Measurements from ENCODE around the gene SYT11. TPM values are rescaled to one million over a fixed set of nuclear protein-coding genes. Genes with fewer than 3 reads are reported as not detected.
"Not testable (repeated sequence)": the region's sequence is repeated elsewhere in the genome, so short reads cannot be mapped to it uniquely, and the experiment has no call there.

SYT11 gene
- total RNA-seq, 3 donors from 2014 or later = 4.6 to 8.0 (median 5.4) TPM

DNA sequence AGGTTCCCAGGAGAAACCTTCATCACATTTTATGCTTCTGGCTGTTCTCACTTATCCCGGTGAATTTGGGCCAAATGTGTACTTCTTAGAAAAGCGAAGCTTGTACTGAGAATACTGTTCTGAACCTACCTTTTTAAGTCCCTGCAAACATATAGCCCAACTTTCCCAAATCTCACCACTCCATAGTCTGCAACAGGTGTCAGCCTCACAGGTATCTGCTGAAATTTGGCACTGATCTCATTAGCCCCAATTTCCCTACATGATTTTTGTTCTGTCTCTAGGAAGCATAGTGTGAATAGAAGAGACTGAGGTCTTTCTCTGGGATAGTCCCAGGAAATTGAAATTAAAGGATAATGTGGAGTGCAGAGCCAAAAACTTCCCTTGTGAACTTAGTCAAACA lies 40.3 kb downstream of the SYT11 start:
- Mint-ChIP-seq H3K4me3 (no peak overlapping the region), H3K36me3 (ENCODE audit: insufficient read depth) (peaks cover 32% of the 10 kb centered on the region), H3K27me3 (ENCODE audit: low read depth) (no peaks in the 10 kb centered on the region), H3K9me3 (no peaks in the 10 kb centered on the region), H3K4me1 (ENCODE audit: low read depth) (peaks cover 2% of the 10 kb centered on the region)
- DNase-seq (no peak), ATAC-seq (no peak)

DNA sequence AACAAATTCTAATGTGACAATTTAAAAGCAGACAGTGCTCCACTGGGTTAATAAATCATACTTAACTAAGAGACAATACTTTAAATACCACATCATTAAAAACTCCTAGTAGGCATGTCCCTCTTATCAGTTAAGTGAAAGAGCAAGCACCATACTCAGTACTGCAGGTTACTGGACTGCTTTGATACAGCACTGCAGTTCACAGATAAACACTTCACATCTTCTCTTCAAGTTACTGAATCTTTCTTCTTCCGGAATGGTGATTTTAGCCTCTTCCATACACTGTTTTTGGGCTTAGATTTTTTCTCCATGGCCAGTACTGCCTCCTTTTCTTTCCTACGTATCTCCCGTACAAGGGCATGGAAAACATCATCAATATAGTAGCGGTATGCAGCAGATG lies 40.8 kb downstream of the SYT11 start:
- no peak for DNase-seq
- no peaks in the 10 kb centered on the region for H3K9me3 Mint-ChIP-seq
- H3K36me3 Mint-ChIP-seq (ENCODE audit: insufficient read depth) = peaks cover 33% of the 10 kb centered on the region
- H3K4me1 Mint-ChIP-seq (ENCODE audit: low read depth) = peaks cover 2% of the 10 kb centered on the region
- no peak for ATAC-seq
- no peaks in the 10 kb centered on the region for H3K27me3 Mint-ChIP-seq (ENCODE audit: low read depth)
- H3K4me3 Mint-ChIP-seq = no peak overlapping the region

GRCh38 chr1:155904261-155904660 lies 44.9 kb downstream of the SYT11 start:
- H3K27me3 Mint-ChIP-seq (ENCODE audit: low read depth) = no peaks in the 10 kb centered on the region
- H3K4me3 Mint-ChIP-seq = no peak overlapping the region
- H3K4me1 Mint-ChIP-seq (ENCODE audit: low read depth) = peaks cover 5% of the 10 kb centered on the region
- H3K9me3 Mint-ChIP-seq = no peaks in the 10 kb centered on the region
- no peak for DNase-seq
- ATAC-seq = no peak
- H3K36me3 Mint-ChIP-seq (ENCODE audit: insufficient read depth) = peaks cover 24% of the 10 kb centered on the region

DNA sequence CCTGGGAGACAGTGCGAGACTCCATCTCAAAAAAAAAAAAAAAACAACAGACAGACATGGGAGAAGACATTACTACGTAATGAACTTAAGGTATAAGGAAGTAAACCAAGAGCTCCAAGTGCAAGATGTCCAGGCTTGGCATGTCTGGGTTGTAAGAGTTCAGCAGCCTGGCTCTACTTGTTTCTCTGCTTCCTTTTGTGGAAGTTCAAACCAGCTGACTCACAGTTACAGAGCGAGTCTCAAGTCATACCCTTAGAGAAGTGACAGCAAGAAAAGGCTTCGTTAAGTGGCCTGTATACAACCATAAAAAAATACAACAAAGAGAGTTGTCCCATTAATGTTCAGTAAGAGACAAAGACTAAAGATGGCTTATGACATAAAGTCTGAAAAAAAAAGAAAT lies 50.5 kb downstream of the SYT11 start:
- Mint-ChIP-seq H3K27me3 (ENCODE audit: low read depth) (no peaks in the 10 kb centered on the region), H3K4me1 (ENCODE audit: low read depth) (peaks cover 24% of the 10 kb centered on the region), H3K9me3 (no peaks in the 10 kb centered on the region), H3K4me3 (peak overlapping the region; percentile 93), H3K36me3 (ENCODE audit: insufficient read depth) (peaks cover 17% of the 10 kb centered on the region)
- DNase-seq (no peak), ATAC-seq (peak in 1 of 2 donors; percentile 28)

- peak; percentile 23 to 33 for ATAC-seq
- H3K27me3 Mint-ChIP-seq (ENCODE audit: low read depth) = no peaks in the 10 kb centered on the region
- no peaks in the 10 kb centered on the region for H3K9me3 Mint-ChIP-seq
- H3K36me3 Mint-ChIP-seq (ENCODE audit: insufficient read depth) = peaks cover 20% of the 10 kb centered on the region
- peaks cover 24% of the 10 kb centered on the region for H3K4me1 Mint-ChIP-seq (ENCODE audit: low read depth)
- DNase-seq = no peak
- peak overlapping the region; percentile 93 for H3K4me3 Mint-ChIP-seq
These were observed 51.3 kb downstream of the SYT11 start for GRCh38 chr1:155910621-155911121.

DNA sequence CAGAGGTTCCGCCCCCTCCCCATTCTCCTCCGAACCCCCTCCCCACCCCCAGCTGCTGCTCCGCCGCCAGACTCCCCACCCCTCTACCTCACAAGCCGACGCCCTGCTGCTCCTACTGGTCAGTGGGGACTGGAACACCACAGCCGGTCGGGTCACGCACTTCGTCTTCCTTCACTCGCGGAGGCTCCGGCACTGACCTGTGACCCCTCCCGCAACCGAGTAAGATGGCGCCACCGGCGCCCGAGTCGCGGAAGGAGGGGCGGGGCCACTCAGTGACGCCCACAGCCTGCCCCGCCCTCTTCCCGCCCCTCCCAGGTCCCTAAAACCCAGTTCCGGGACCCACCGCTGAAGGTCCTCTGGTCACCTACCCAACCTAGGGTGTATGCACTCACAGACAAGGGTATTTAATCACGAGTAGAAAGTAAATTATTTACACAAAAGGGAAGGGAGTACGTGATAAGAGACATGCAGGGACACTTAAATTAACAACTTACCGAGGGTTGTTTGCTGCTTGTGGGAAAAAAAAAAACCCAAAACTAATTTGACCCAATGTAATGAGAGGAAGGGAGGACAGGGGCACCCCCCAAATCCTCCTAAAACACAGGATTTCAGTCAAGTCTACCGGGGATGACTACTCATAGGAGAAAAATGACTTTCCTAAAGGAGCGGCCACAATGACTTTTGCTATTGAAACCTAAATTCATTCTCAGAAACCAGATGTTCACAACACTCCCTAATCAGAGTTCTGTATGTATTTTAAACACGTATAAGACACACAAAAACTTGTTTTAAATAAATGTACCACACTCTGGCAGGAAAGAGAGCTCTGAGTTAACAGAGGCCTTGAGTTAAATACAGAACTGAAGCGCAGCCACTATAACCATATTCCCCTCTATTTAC lies 52.0 kb downstream of the SYT11 start, which contains the start of gene RIT1:
Gene RIT1 (minus strand): TSS at position 194 of the 900 bp plus-strand sequence. CDS start 588 bp downstream, outside the sequence.
- no peaks in the 10 kb centered on the region for H3K9me3 Mint-ChIP-seq
- H3K4me1 Mint-ChIP-seq (ENCODE audit: low read depth) = peaks cover 24% of the 10 kb centered on the region
- peak; percentile 94 to 96 for ATAC-seq
- peaks cover 25% of the 10 kb centered on the region for H3K36me3 Mint-ChIP-seq (ENCODE audit: insufficient read depth)
- DNase-seq = peak; percentile 79
- H3K27me3 Mint-ChIP-seq (ENCODE audit: low read depth) = no peaks in the 10 kb centered on the region
- H3K4me3 Mint-ChIP-seq = peak within 1 kb of the TSS; percentile 93

- ATAC-seq (no peak), DNase-seq (no peak)
- H3K27me3 Mint-ChIP-seq (ENCODE audit: low read depth) = no peaks in the 10 kb centered on the region
- peaks cover 32% of the 10 kb centered on the region for H3K36me3 Mint-ChIP-seq (ENCODE audit: insufficient read depth)
- peaks cover 24% of the 10 kb centered on the region for H3K4me1 Mint-ChIP-seq (ENCODE audit: low read depth)
- H3K4me3 Mint-ChIP-seq = peak overlapping the region; percentile 93
- no peaks in the 10 kb centered on the region for H3K9me3 Mint-ChIP-seq
These were observed 52.7 kb downstream of the SYT11 start for GRCh38 chr1:155912056-155912536.

DNA sequence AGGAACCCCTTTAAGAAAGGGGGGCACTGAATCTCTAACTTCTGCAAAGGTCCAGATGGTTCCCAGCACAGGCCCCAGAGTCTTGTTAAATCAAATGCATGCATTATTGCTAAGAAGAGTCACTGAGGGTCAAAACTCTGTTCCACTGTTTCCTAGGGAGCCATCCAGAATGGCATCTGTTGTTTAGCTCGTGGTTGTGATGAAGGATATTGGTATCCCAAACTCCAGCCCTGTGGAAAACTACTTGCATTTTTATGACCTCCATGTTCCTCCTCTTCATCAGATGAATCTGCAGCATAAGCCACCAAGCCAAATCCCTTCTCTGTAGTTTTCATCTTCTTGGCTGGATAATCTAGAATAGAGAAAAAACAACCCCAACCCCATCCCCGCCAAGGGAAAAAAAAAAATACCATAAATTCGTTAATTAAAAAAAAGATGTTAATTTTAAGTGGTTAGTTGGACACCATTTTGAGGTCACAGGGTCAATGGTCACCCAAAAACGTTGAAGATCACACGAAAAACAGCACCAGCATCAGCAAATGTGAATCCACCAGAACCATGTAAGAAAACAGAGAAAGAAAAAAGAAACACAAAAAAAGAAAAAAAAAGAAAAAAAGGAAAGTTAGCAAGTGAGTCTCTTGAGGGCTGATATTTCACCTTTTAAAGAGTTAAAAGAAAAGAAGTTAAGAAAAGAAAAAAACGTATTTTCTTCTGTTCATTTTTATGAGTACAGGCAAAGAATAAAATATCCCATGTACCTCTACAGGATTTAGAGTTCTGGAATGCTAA lies 54.8 kb downstream of the SYT11 start:
- H3K27me3 Mint-ChIP-seq (ENCODE audit: low read depth) = no peaks in the 10 kb centered on the region
- H3K36me3 Mint-ChIP-seq (ENCODE audit: insufficient read depth) = peaks cover 43% of the 10 kb centered on the region

GRCh38 chr1:155918660-155919059 lies 59.3 kb downstream of the SYT11 start:
- ATAC-seq (no peak), DNase-seq (no peak)
- peaks cover 4% of the 10 kb centered on the region for H3K4me1 Mint-ChIP-seq (ENCODE audit: low read depth)
- H3K27me3 Mint-ChIP-seq (ENCODE audit: low read depth) = no peaks in the 10 kb centered on the region
- no peaks in the 10 kb centered on the region for H3K9me3 Mint-ChIP-seq
- H3K36me3 Mint-ChIP-seq (ENCODE audit: insufficient read depth) = peaks cover 47% of the 10 kb centered on the region
- no peak overlapping the region for H3K4me3 Mint-ChIP-seq

More for the DNA sequence above, 54.8 kb downstream of the SYT11 start:
- DNase-seq = no peak
- Mint-ChIP-seq H3K9me3 (no peaks in the 10 kb centered on the region), H3K4me1 (ENCODE audit: low read depth) (peaks cover 21% of the 10 kb centered on the region), H3K4me3 (no peak overlapping the region)
- ATAC-seq = no peak

DNA sequence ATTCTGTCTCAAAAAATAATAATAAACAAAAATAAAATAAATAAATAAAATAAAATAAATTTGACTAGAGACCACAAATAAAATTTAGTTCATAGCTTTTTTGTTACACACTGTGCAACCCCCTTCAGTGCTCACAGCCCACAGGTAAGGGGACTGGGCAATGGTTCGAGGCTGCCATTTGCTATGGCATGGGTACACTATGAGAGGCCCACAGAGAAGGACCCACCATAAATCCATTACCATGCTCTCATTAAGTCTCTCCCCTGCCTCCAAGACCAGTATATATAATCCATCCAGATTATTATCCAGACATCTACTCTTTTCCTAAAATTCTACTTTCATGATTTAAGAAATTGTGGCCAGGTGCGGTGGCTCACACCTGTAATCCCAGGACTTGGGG lies 60.4 kb downstream of the SYT11 start:
- ATAC-seq (no peak), DNase-seq (no peak)
- Mint-ChIP-seq H3K4me1 (ENCODE audit: low read depth) (peaks cover 4% of the 10 kb centered on the region), H3K27me3 (ENCODE audit: low read depth) (no peaks in the 10 kb centered on the region), H3K4me3 (no peak overlapping the region), H3K36me3 (ENCODE audit: insufficient read depth) (peaks cover 44% of the 10 kb centered on the region), H3K9me3 (no peaks in the 10 kb centered on the region)

DNA sequence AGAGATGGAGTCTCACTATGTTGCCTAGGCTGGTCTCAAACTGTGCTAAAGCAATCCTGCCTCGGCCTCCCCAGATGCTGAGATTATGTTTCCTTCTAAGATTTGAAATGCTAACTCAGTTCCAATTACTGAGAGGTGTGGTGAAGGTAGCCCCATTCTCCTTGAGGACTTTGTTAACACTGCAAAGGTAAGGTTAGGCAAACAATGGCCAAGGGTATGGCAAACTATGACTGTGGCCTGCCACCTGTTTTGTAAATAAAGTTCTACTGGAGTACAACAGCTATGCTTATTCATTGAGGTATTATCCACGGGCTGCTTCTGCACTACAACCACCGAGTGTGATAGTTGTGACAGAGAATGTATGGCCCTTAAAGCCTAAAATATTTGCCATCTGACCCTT lies 61.4 kb downstream of the SYT11 start:
- no peaks in the 10 kb centered on the region for H3K9me3 Mint-ChIP-seq
- H3K4me3 Mint-ChIP-seq = no peak overlapping the region
- no peaks in the 10 kb centered on the region for H3K27me3 Mint-ChIP-seq (ENCODE audit: low read depth)
- no peak for DNase-seq
- ATAC-seq = no peak
- peaks cover 44% of the 10 kb centered on the region for H3K36me3 Mint-ChIP-seq (ENCODE audit: insufficient read depth)
- H3K4me1 Mint-ChIP-seq (ENCODE audit: low read depth) = peaks cover 4% of the 10 kb centered on the region

DNA sequence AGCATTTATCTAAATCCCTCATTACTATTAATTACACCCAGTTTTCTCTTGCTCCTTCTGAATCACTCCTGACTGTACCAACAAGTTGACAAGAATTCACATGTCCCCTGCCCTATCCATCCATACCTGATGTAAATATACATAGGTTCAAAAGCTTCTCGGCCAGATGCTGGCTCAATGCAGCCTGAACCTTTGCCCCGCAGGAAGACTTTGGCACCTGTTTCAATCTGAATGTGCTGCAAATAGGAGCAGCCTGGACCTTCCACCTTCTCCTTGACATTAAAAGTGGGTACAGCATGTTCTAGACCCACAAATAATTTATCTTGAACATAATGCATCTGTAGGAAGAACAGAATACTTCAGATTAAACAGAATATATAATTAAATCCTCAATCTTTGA lies 66.1 kb downstream of the SYT11 start:
- peaks cover 46% of the 10 kb centered on the region for H3K36me3 Mint-ChIP-seq (ENCODE audit: insufficient read depth)
- H3K4me1 Mint-ChIP-seq (ENCODE audit: low read depth) = peaks cover 15% of the 10 kb centered on the region
- no peaks in the 10 kb centered on the region for H3K27me3 Mint-ChIP-seq (ENCODE audit: low read depth)
- no peak overlapping the region for H3K4me3 Mint-ChIP-seq
- ATAC-seq (no peak), DNase-seq (no peak)
- H3K9me3 Mint-ChIP-seq = no peaks in the 10 kb centered on the region

DNA sequence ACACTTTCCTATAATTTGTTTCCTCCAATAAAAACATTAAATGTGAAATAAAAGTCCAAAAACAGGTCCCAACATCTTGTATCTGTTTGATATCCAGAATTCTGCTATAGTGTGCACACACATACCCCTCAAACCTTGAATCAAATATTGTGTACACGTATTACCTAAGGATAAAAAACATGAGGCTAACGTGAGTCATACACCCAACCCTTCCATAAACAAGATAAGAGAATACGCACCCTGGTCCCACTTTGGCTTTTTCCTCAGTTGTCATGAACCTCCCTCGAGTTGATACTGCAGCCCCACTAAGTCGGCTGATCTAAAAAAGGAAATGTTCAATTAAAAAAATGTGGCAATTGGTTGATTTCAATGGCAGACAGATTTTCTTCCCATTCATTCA lies 69.7 kb downstream of the SYT11 start:
- Mint-ChIP-seq H3K4me1 (ENCODE audit: low read depth) (peaks cover 33% of the 10 kb centered on the region), H3K9me3 (no peaks in the 10 kb centered on the region), H3K36me3 (ENCODE audit: insufficient read depth) (peaks cover 42% of the 10 kb centered on the region), H3K4me3 (no peak overlapping the region), H3K27me3 (ENCODE audit: low read depth) (no peaks in the 10 kb centered on the region)
- ATAC-seq (no peak), DNase-seq (no peak)

- not testable (repeated sequence) for H3K4me3 Mint-ChIP-seq; H3K27me3 Mint-ChIP-seq (ENCODE audit: low read depth)
These were observed 71.4 kb downstream of the SYT11 start for GRCh38 chr1:155930725-155931124.

More at GRCh38 chr1:155930725-155931124, 71.4 kb downstream of the SYT11 start:
- peaks cover 33% of the 10 kb centered on the region for H3K4me1 Mint-ChIP-seq (ENCODE audit: low read depth)
- peaks cover 38% of the 10 kb centered on the region for H3K36me3 Mint-ChIP-seq (ENCODE audit: insufficient read depth)
- DNase-seq, H3K9me3 Mint-ChIP-seq, ATAC-seq: not testable (repeated sequence)

Data from activated T-cell treated with anti-CD3 and anti-CD28 coated beads, Interleukin-2, amount 50 U/mL, for 4 hours (primary cell).